Spinal cord (tissue), 10 donors: ENCODE measurements around the gene CHAF1A. TPM values are rescaled to one million over a fixed set of nuclear protein-coding genes. Genes with fewer than 3 reads are reported as not detected.

Source experiments
- DNase-seq, 6 donors: peaks; one replicate each; pipeline versions ENCODE4 v3.0.0 to v3.0.0-alpha.2; 2013 to 2015; ENCODE audit warnings: low spot score in 6 of 6, low read depth in 4 of 6
- H3K27ac ChIP-seq: one replicate; pipeline ENCODE4 v1.5.1; 2013; ENCODE audit warnings: low read depth, low read length, control low read depth
- H3K27me3 ChIP-seq: one replicate; pipeline ENCODE4 v1.6.1; 2013; ENCODE audit warnings: low read length; ENCODE audit not compliant: control insufficient read depth, insufficient read depth
- H3K36me3 ChIP-seq: one replicate; pipeline ENCODE4 v1.6.1; 2013; ENCODE audit warnings: low read length; ENCODE audit not compliant: control insufficient read depth, insufficient read depth
- H3K4me1 ChIP-seq: one replicate; pipeline ENCODE4 v1.6.1; 2013; ENCODE audit warnings: low read length; ENCODE audit not compliant: control insufficient read depth, insufficient read depth
- H3K4me3 ChIP-seq: one replicate; pipeline ENCODE4 v1.5.1; 2013; ENCODE audit warnings: low read depth, low read length, control low read depth
- H3K9me3 ChIP-seq: one replicate; pipeline ENCODE4 v1.6.1; 2013; ENCODE audit warnings: low read length; ENCODE audit not compliant: control insufficient read depth, insufficient read depth
- WGBS: methylation state at CpG from one replicate; pipeline ENCODE4 v1.1.5; 2013; ENCODE audit warnings: missing lambda C conversion rate; ENCODE audit not compliant: insufficient coverage; 5-methylcytosine and 5-hydroxymethylcytosine counted together
- long read RNA-seq, 4 donors: transcript quantifications; one replicate each; lab custom pipeline, GENCODE V29; 2026
- polyA plus RNA-seq, 2 donors: library from polyadenylated mRNA; unstranded; fragments of 120-200 nt; gene quantifications; one replicate each; pipeline ENCODE4 v1.2.1, GENCODE V29; 2013; ENCODE audit not compliant: insufficient read length in 2 of 2
- total RNA-seq, 2 donors: library from RNA; depleted of rRNA in 1 of 2; stranded (reverse); fragments of 120-200 nt in 1 of 2; fragments of >200 nt in 1 of 2; gene quantifications; one replicate each; pipeline versions ENCODE4 v1.2.3 to v1.2.4, GENCODE V29; 2013 to 2014
- donor health status: healthy.

The CHAF1A gene, protein sequence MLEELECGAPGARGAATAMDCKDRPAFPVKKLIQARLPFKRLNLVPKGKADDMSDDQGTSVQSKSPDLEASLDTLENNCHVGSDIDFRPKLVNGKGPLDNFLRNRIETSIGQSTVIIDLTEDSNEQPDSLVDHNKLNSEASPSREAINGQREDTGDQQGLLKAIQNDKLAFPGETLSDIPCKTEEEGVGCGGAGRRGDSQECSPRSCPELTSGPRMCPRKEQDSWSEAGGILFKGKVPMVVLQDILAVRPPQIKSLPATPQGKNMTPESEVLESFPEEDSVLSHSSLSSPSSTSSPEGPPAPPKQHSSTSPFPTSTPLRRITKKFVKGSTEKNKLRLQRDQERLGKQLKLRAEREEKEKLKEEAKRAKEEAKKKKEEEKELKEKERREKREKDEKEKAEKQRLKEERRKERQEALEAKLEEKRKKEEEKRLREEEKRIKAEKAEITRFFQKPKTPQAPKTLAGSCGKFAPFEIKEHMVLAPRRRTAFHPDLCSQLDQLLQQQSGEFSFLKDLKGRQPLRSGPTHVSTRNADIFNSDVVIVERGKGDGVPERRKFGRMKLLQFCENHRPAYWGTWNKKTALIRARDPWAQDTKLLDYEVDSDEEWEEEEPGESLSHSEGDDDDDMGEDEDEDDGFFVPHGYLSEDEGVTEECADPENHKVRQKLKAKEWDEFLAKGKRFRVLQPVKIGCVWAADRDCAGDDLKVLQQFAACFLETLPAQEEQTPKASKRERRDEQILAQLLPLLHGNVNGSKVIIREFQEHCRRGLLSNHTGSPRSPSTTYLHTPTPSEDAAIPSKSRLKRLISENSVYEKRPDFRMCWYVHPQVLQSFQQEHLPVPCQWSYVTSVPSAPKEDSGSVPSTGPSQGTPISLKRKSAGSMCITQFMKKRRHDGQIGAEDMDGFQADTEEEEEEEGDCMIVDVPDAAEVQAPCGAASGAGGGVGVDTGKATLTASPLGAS
- total RNA-seq (1 to 10 TPM; 6.2 to 9.3 TPM), polyA plus RNA-seq (10 to 100 TPM; 14.2 to 16.9 TPM)
- long read RNA-seq, donor 1, partial matches to known transcripts: 130 of 207 reads
- long read RNA-seq, donor 1, other reads (novel, unspliced or antisense): 77 of 207 reads
- long read RNA-seq, donor 2, partial matches to known transcripts: 0 of 1 reads
- long read RNA-seq, donor 2, other reads (novel, unspliced or antisense): 0 of 1 reads
- long read RNA-seq, donor 3, partial matches to known transcripts: 0 of 1 reads
- long read RNA-seq, donor 3, other reads (novel, unspliced or antisense): 0 of 1 reads
- long read RNA-seq, donor 4, partial matches to known transcripts: 17 of 17 reads
- long read RNA-seq, donor 4, other reads (novel, unspliced or antisense): 0 of 17 reads

DNA sequence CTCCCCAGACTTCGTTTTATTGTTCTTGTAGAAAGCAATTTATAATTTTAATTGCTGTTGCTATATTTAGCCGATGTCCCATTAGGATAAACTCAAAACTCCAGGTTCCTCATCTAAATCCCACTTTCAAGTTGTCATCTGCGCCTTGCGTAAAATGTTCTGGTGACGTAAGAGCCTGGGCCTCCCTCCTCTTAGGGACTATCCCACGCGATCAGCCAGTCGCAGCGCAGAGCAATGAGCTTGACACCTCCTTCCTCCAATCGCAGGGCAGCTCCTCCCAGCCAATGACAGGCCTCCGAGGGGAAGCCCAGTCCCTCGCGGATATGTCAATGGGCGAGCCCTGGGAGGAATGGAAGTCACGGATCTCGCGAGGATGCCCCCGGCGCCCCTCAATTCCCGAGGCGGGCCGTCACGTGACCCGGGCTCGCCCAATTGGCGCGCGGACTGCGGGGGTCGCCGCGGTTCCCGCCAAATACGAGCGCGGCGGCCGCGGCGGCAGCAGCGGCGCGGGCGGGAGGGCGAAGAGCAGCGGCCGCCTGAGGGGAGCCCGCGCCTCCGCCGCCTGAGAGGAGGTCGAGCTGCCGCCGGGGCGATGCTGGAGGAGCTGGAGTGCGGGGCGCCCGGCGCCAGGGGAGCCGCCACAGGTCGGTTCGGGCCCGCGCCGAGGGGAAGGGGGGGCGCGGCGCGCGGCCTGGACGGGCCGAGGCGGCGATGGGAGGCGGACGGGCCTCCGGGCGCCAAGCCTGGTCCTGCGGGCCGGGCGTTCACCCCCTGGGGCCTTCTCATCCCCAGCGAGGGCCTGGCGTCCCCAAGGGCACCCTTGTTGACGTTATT lies at the start of gene CHAF1A:
Gene CHAF1A, plus strand, starts transcription at position 470 of the 834 bp plus-strand sequence. Its CDS starts 123 bp downstream, at position 593.
- H3K4me3 ChIP-seq: peak within 1 kb of the TSS; percentile 72
- H3K27ac ChIP-seq: peak within 1 kb of the TSS; percentile 85
- peaks cover 8% of the 10 kb centered on the region for H3K36me3 ChIP-seq
- no peaks in the 10 kb centered on the region for H3K9me3 ChIP-seq
- under 1% methylated on average over 83 of the region's 84 CpGs for WGBS
- H3K4me1 ChIP-seq: peaks cover 42% of the 10 kb centered on the region
- peak; percentile 94 to 100 (median 99) for DNase-seq
- no peaks in the 10 kb centered on the region for H3K27me3 ChIP-seq

DNA sequence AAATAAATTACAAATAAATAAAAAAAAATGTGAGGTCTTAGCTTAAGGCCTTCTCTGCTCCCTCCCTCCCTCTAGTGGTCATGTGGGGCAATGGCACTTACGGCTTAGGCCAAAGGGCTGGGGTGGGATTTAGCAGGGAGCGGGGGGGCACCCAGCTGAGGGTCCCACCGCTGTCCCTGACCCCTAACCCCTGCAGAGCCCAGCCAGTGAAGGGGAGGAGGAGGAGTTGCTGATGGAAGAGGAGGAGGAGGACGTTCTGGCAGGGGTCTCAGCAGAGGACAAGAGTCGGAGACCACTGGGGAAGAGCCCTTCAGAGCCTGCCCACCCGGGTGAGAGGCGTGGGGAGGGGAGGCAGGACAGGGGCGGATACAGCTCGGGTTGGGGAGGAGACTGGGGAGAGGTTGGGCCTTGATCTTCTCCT lies 49.7 kb upstream of the CHAF1A start:
- Histone ChIP-seq H3K36me3 (peaks cover 78% of the 10 kb centered on the region), H3K27ac (no peak overlapping the region), H3K27me3 (no peaks in the 10 kb centered on the region), H3K4me3 (no peak overlapping the region), H3K4me1 (no peaks in the 10 kb centered on the region), H3K9me3 (no peaks in the 10 kb centered on the region)
- WGBS: 26% methylated on average over 7 of the region's 9 CpGs
- DNase-seq: peak in 2 of 6 donors; percentile 76 to 77

DNA sequence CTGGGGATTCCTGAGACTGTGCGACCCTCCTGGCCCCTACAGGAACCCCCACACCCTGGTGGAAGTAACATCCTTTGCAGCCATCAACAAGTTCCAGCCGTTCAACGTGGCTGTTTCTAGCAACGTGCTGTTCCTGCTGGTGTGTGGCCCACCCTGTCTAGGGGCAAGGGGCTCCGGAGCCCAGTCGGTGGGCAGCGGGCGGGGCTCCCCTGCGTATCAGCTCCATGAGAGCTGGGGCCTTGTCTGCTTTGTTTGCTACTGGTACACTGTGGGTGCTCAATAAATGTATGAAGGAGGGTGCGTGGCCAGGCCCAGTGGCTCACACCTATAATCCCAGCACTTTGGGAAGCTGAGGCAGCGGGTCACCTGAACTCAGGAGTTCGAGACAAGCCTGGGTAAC lies 48.2 kb upstream of the CHAF1A start:
- Histone ChIP-seq H3K36me3 (peaks cover 84% of the 10 kb centered on the region), H3K27ac (no peak overlapping the region), H3K4me1 (no peaks in the 10 kb centered on the region), H3K9me3 (no peaks in the 10 kb centered on the region), H3K4me3 (no peak overlapping the region), H3K27me3 (no peaks in the 10 kb centered on the region)
- WGBS: 93% methylated on average over 11 of the region's 12 CpGs
- no peak for DNase-seq

DNA sequence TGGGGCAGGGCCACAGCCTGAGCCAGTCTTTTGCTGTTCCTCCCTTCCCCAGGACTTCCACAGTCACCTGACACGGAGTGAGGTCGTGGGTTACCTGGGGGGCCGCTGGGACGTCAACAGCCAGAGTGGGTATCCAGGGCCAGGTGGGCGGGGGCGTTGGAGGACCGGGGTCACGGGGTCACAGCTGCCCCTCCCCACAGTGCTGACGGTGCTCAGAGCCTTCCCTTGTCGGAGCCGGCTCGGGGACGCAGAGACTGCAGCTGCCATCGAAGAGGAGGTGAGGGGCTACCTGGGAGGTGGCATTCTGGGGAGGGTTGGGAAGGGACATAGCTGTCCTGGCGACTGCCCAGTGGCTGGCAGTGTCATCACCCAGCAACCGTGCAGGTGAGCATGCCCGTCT lies 47.5 kb upstream of the CHAF1A start:
- Histone ChIP-seq H3K4me1 (no peaks in the 10 kb centered on the region), H3K27me3 (no peaks in the 10 kb centered on the region), H3K36me3 (peaks cover 84% of the 10 kb centered on the region), H3K9me3 (no peaks in the 10 kb centered on the region), H3K27ac (no peak overlapping the region), H3K4me3 (no peak overlapping the region)
- WGBS: 85% methylated on average over 12 of the region's 17 CpGs
- DNase-seq: no peak

DNA sequence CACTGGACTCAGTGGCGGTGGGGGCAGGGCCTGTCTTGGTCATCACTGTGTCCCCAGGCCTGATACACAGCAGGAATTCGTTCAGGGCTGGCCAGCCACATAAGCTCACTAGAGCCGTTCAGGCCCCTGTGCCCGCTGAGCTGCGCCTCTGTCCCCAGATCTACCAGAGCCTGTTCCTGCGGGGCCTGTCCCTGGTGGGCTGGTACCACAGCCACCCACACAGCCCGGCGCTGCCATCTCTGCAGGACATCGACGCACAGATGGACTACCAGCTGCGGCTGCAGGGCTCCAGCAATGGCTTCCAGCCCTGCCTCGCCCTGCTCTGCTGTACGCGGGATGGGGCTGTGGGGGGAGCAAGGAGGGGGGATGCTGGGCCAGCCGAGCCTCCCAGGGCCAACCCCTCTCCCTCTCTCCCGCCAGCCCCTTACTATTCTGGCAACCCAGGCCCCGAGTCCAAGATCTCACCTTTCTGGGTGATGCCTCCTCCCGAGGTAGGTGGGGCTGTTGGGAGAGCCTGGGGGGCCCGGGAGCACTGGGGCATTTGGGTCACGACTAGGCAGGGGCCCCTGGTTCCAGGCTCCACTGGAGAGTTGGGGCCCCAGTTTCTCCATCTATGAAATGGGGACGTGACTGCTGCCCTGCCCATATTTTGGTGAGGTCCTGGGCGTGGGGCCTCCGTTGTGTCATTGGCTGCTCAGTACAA lies 45.2 kb upstream of the CHAF1A start:
- H3K4me1 ChIP-seq: no peaks in the 10 kb centered on the region
- WGBS: 66% methylated on average over 17 of the region's 23 CpGs
- H3K27ac ChIP-seq: no peak overlapping the region
- H3K36me3 ChIP-seq: peaks cover 92% of the 10 kb centered on the region
- H3K27me3 ChIP-seq: no peaks in the 10 kb centered on the region
- H3K9me3 ChIP-seq: no peaks in the 10 kb centered on the region
- H3K4me3 ChIP-seq: no peak overlapping the region
- DNase-seq: no peak

DNA sequence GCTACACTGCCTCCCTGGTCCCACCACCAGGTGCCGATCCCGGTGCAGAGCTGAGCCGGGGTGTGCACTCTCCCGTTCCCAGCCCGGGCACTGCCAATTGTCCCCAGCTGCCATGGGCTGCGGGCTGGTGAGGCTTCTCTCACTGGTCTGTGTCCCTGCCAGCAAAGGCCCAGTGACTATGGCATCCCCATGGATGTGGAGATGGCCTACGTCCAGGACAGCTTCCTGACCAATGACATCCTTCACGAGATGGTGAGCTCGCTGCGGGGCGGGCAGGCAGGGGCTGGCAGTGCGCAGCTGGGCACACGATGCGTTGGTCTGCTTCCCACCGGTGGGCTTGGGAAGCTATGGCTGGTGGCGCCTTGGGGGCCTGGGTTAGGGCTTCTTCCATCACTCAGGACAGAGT lies 44.5 kb upstream of the CHAF1A start:
- H3K9me3 ChIP-seq: no peaks in the 10 kb centered on the region
- no peak overlapping the region for H3K27ac ChIP-seq
- H3K27me3 ChIP-seq: no peaks in the 10 kb centered on the region
- no peak for DNase-seq
- 79% methylated on average over 16 of the region's 16 CpGs for WGBS
- no peak overlapping the region for H3K4me3 ChIP-seq
- H3K4me1 ChIP-seq: no peaks in the 10 kb centered on the region
- H3K36me3 ChIP-seq: peaks cover 96% of the 10 kb centered on the region

DNA sequence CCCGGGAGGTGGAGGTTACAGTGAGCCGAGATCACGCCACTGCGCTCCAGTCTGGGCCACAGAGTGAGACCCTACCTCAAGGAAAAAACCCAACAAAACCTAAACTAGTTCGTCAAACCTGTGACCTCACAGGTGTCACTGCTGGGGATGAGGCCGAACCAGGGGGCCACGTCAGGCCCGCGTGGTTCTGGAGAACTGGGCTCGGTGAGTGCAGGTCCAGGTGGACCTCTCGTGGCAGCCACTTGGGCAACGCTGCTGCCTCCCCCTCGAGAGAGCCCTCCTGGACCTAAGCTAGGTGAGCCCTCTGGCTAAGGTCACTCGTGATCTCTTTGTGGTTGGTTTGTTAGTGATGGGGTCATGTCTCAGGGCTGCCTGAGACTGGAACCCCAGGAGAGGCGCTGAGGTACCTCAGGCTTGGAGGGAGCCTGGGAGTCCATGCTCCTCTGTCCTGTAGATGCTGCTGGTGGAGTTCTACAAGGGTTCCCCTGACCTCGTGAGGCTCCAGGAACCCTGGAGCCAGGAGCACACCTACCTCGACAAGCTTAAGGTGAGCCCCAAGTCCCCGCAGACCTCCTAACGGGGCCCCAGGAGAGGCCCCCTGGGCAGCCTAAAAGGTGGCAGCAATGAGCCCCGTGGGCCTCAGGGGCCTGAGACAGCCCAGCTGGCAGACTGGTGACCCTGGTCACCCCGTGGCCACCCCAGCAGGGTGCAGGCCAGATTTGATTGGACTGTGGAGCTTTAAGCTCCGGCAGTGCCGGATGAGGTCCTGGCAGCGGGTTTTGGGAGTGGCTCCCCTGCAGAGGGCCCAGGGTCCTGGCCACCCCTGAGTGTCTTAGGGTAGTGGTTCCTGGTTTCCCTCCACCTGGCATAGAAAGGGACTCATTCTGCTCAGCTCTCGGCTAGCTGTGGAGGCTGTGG lies 43.5 kb upstream of the CHAF1A start:
- Histone ChIP-seq H3K9me3 (no peaks in the 10 kb centered on the region), H3K27ac (no peak overlapping the region), H3K36me3 (peaks cover 96% of the 10 kb centered on the region), H3K4me3 (no peak overlapping the region), H3K27me3 (no peaks in the 10 kb centered on the region), H3K4me1 (no peaks in the 10 kb centered on the region)
- 89% methylated on average over 25 of the region's 25 CpGs for WGBS
- DNase-seq: no peak

DNA sequence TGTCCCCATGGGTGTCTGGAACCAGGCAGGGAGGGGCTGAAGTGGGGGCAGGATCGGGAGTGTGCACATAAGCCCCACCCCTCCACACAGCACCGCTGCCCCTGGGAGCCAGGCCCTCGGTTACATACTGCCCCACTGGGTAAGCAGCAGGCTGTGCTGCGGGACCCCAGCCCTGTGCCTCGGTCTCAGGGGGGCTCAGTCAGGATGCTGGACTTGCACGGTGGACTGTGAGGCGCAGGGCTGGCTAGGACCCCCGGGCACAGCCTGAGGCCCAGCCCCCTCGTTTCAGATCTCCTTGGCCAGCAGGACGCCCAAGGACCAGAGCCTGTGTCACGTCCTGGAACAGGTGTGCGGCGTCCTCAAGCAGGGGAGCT lies 42.8 kb upstream of the CHAF1A start:
- Histone ChIP-seq H3K27me3 (no peaks in the 10 kb centered on the region), H3K27ac (no peak overlapping the region), H3K4me1 (no peaks in the 10 kb centered on the region), H3K36me3 (peaks cover 96% of the 10 kb centered on the region), H3K4me3 (no peak overlapping the region), H3K9me3 (no peaks in the 10 kb centered on the region)
- DNase-seq: no peak
- 82% methylated on average over 12 of the region's 13 CpGs for WGBS
